CD14-positive monocyte (primary cell): ENCODE results near the gene LOXHD1. TPM values are rescaled to one million over a fixed set of nuclear protein-coding genes. Genes with fewer than 3 reads are reported as not detected.

Source experiments
- DNase-seq, 3 donors: peaks; one replicate each; pipeline ENCODE4 v3.0.0-alpha.2; 2011 to 2022
- H2AFZ ChIP-seq: 2 replicates; pipeline ENCODE4 v1.6.0; 2012; ENCODE audit warnings: mild to moderate bottlenecking, low read depth, low read length, inconsistent platforms; ENCODE audit not compliant: insufficient read depth, poor library complexity, severe bottlenecking
- H3K27ac ChIP-seq, 2 donors: 1 replicate in 1 of 2; 2 replicates in 1 of 2; pipeline ENCODE4 v1.5.1; 2012 to 2013; ENCODE audit warnings: low read length in 2 of 2, control low read depth in 1 of 2, inconsistent platforms in 1 of 2, low read depth in 1 of 2, mild to moderate bottlenecking in 1 of 2
- H3K27me3 ChIP-seq, 2 donors: one replicate each; pipeline versions ENCODE4 v1.6.0 to v1.6.1; 2011 to 2013; ENCODE audit warnings: low read length in 2 of 2; ENCODE audit not compliant: control insufficient read depth in 2 of 2, insufficient read depth in 2 of 2
- H3K36me3 ChIP-seq, 2 donors: replicated peaks in 1 of 2; 1 replicate in 1 of 2; 2 replicates in 1 of 2; pipeline versions ENCODE4 v1.5.1 to v1.6.1; 2012 to 2013; ENCODE audit warnings: low read length in 2 of 2, control low read depth in 1 of 2, inconsistent platforms in 1 of 2, mild to moderate bottlenecking in 1 of 2; ENCODE audit not compliant: insufficient read depth in 2 of 2, control insufficient read depth in 1 of 2
- H3K4me1 ChIP-seq, 2 donors: 1 replicate in 1 of 2; 2 replicates in 1 of 2; pipeline versions ENCODE4 v1.5.1 to v1.6.1; 2012 to 2013; ENCODE audit warnings: low read length in 2 of 2, control low read depth in 1 of 2, inconsistent platforms in 1 of 2, mild to moderate bottlenecking in 1 of 2, moderate library complexity in 1 of 2; ENCODE audit not compliant: insufficient read depth in 2 of 2, control insufficient read depth in 1 of 2
- H3K4me2 ChIP-seq: replicated peaks from 2 replicates; pipeline ENCODE3; 2012; ENCODE audit warnings: low read length, moderate library complexity, mild to moderate bottlenecking; ENCODE audit not compliant: poor library complexity, severe bottlenecking; ENCODE audit errors: extremely low read depth
- H3K4me3 ChIP-seq, 3 experiments: fragments of 200-600 bp in 1 of 3; sonication (generic) in 1 of 3; replicated peaks in 1 of 3; 1 replicate in 2 of 3; 2 replicates in 1 of 3; pipeline ENCODE4 v1.5.1; 2011 to 2013; ENCODE audit warnings: low read length in 3 of 3, mild to moderate bottlenecking in 3 of 3, control low read depth in 2 of 3, low read depth in 2 of 3, inconsistent platforms in 1 of 3, moderate library complexity in 1 of 3
- H3K79me2 ChIP-seq: 2 replicates; pipeline ENCODE4 v1.6.0; 2012; ENCODE audit warnings: mild to moderate bottlenecking, control low read depth, inconsistent platforms, low read length, moderate library complexity; ENCODE audit not compliant: insufficient read depth
- H3K9ac ChIP-seq: 2 replicates; pipeline ENCODE4 v1.6.0; 2017; ENCODE audit warnings: low read length, mild to moderate bottlenecking; ENCODE audit not compliant: insufficient read depth, poor library complexity, severe bottlenecking
- H3K9me3 ChIP-seq, 2 donors: replicated peaks in 1 of 2; 1 replicate in 1 of 2; 2 replicates in 1 of 2; pipeline versions ENCODE4 v1.5.1 to v1.6.1; 2012 to 2013; ENCODE audit warnings: low read length in 2 of 2, control low read depth in 1 of 2; ENCODE audit not compliant: control insufficient read depth in 1 of 2, insufficient read depth in 1 of 2
- H4K20me1 ChIP-seq: 2 replicates; pipeline ENCODE4 v1.6.0; 2012; ENCODE audit warnings: mild to moderate bottlenecking, low read length, control low read depth, moderate library complexity; ENCODE audit not compliant: insufficient read depth
- H3K27ac Mint-ChIP-seq, 7 donors: one replicate each; pipeline ENCODE4 v1.8.0; 2020; ENCODE audit warnings: mild to moderate bottlenecking in 7 of 7, mixed read lengths in 7 of 7, moderate library complexity in 6 of 7, inconsistent platforms in 2 of 7
- H3K27me3 Mint-ChIP-seq, 3 donors: one replicate each; pipeline ENCODE4 v1.8.0; 2021 to 2022; ENCODE audit warnings: low read depth in 3 of 3, mild to moderate bottlenecking in 3 of 3, mixed read lengths in 3 of 3, moderate library complexity in 3 of 3, inconsistent platforms in 1 of 3
- H3K36me3 Mint-ChIP-seq, 2 donors: one replicate each; pipeline ENCODE4 v1.8.0; 2020; ENCODE audit warnings: mixed read lengths in 2 of 2, inconsistent platforms in 1 of 2, mild to moderate bottlenecking in 1 of 2
- H3K4me1 Mint-ChIP-seq: one replicate; pipeline ENCODE4 v1.8.0; 2020; ENCODE audit warnings: mild to moderate bottlenecking, mixed read lengths
- H3K4me3 Mint-ChIP-seq, 2 donors: one replicate each; pipeline ENCODE4 v1.8.0; 2020; ENCODE audit warnings: mild to moderate bottlenecking in 2 of 2, mixed read lengths in 2 of 2, moderate library complexity in 1 of 2
- H3K9me3 Mint-ChIP-seq, 7 donors: one replicate each; pipeline ENCODE4 v1.8.0; 2020 to 2022; ENCODE audit warnings: mixed read lengths in 7 of 7, mild to moderate bottlenecking in 6 of 7, moderate library complexity in 6 of 7, inconsistent platforms in 2 of 7
- WGBS: methylation state at CpG from one replicate; pipeline ENCODE4 v1.1.5; 2013; ENCODE audit warnings: missing lambda C conversion rate; ENCODE audit not compliant: insufficient coverage; 5-methylcytosine and 5-hydroxymethylcytosine counted together
- intact Hi-C, 2 donors: fragments of 100-400 bp; cut with micrococcal nuclease; formaldehyde crosslinking; loops; one replicate each; pipeline versions ENCODE4 v1.15.0 to v1.15.1; 2023
- polyA plus RNA-seq, 3 donors: library from polyadenylated mRNA; depleted of rRNA in 1 of 3; unstranded in 2 of 3; stranded (reverse) in 1 of 3; fragments of 300-500 nt in 2 of 3; fragments of >200 nt in 1 of 3; fragmentation: Illumina TruSeq in 2 of 3; gene quantifications; 1 replicate in 2 of 3; 2 replicates in 1 of 3; pipeline ENCODE4 v1.2.3, GENCODE V29; 2012 to 2021
- TF ChIP-seq, protein P1 (sequence below): fragments of 200-600 bp; IDR thresholded peaks from one replicate; pipeline ENCODE4 v1.8.0; 2022; ENCODE audit warnings: antibody characterized with exemption, mild to moderate bottlenecking

LOXHD1 gene
- polyA plus RNA-seq, 3 donors = 0.33 to 10.9 (median 0.61) TPM

DNA sequence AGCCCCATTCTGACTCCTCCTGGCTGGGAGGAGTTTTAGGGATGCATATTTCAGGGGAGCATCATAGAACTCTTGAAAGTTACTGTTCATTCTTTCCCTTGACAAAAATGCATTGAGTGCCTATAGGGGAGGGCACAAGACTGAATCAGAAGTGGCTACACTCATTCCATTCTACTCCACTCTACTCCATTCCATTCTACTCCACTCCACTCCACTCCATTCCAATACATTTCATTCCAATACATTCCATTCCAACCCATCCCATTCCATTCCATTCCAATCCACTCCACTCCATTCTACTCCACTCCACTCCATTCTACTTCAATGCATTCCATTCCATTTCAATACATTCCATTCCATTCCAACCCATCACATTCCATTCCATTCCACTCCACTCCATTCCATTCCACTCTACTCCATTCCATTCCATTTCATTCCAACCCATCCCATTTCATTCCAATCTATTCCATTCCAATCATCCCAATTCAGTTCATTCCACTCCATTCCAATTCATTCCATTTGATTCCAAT lies 110.8 kb downstream of the LOXHD1 start:
- TF ChIP-seq, protein P1, sequence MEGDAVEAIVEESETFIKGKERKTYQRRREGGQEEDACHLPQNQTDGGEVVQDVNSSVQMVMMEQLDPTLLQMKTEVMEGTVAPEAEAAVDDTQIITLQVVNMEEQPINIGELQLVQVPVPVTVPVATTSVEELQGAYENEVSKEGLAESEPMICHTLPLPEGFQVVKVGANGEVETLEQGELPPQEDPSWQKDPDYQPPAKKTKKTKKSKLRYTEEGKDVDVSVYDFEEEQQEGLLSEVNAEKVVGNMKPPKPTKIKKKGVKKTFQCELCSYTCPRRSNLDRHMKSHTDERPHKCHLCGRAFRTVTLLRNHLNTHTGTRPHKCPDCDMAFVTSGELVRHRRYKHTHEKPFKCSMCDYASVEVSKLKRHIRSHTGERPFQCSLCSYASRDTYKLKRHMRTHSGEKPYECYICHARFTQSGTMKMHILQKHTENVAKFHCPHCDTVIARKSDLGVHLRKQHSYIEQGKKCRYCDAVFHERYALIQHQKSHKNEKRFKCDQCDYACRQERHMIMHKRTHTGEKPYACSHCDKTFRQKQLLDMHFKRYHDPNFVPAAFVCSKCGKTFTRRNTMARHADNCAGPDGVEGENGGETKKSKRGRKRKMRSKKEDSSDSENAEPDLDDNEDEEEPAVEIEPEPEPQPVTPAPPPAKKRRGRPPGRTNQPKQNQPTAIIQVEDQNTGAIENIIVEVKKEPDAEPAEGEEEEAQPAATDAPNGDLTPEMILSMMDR = no peak
- Histone ChIP-seq H3K4me1 (no peaks in the 10 kb centered on the region), H3K27me3 (no peaks in the 10 kb centered on the region), H3K4me2 (no peak overlapping the region), H3K36me3 (peaks cover 20 to 63% of the 10 kb centered on the region in 2 donors), H3K9ac (no peak overlapping the region), H2AFZ (no peak overlapping the region), H3K79me2 (no peaks in the 10 kb centered on the region), H3K9me3 (peaks cover 0 to 5% of the 10 kb centered on the region in 2 donors), H4K20me1 (no peaks in the 10 kb centered on the region), H3K27ac (no peak overlapping the region), H3K4me3 (no peak overlapping the region)
- Mint-ChIP-seq H3K4me3 (no peak overlapping the region), H3K36me3 (peaks cover 0 to 24% of the 10 kb centered on the region in 2 donors), H3K27me3 (peaks cover 0 to 3% (median 1%) of the 10 kb centered on the region in 3 donors), H3K9me3 (peaks cover 0 to 3% (median 0%) of the 10 kb centered on the region in 7 donors), H3K27ac (no peak overlapping the region), H3K4me1 (no peaks in the 10 kb centered on the region)
- intact Hi-C loops = no loop called here
- DNase-seq = no peak

DNA sequence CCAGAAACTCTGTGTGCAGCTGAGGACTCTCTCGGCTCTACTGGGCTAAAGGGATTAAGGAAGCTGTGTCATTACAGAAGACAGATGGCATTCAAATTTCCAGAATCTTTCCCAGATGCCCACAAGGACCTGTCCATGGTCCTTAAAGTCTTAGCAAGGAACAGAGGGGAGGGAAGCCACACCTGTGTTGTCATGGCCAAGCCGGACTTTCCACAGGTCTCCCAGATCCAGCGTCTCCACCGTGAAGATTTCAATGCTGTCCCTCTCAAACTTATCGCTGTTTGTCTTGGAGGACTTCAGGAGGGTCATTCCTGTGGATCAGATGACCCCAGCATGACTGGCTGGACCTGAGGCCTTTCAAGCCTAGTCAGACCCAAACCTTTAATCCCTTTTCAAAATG lies 114.5 kb downstream of the LOXHD1 start:
- Mint-ChIP-seq H3K27ac (no peak overlapping the region), H3K4me1 (no peaks in the 10 kb centered on the region), H3K4me3 (no peak overlapping the region), H3K36me3 (peaks cover 0 to 35% of the 10 kb centered on the region in 2 donors), H3K27me3 (peaks cover 1 to 3% (median 3%) of the 10 kb centered on the region in 3 donors), H3K9me3 (no peaks in the 10 kb centered on the region)
- Histone ChIP-seq H3K36me3 (peaks cover 24 to 71% of the 10 kb centered on the region in 2 donors), H3K4me1 (no peaks in the 10 kb centered on the region), H3K4me3 (no peak overlapping the region), H4K20me1 (no peaks in the 10 kb centered on the region), H3K4me2 (no peak overlapping the region), H3K9ac (no peak overlapping the region), H3K27me3 (no peaks in the 10 kb centered on the region), H3K9me3 (no peaks in the 10 kb centered on the region), H3K27ac (no peak overlapping the region), H3K79me2 (no peaks in the 10 kb centered on the region), H2AFZ (no peak overlapping the region)
- no peak for DNase-seq
- intact Hi-C loops = no loop called here
- WGBS = 75% methylated on average over 2 of the region's 5 CpGs
- TF ChIP-seq, protein P1 = no peak
